Measurements from ENCODE around the gene C16orf90.

The C16orf90 gene

GRCh38 chr16:3461151-3461550 is 34.1 kb downstream of the C16orf90 start:
- no peak for DNase-seq

GRCh38 chr16:3460585-3460984 is 34.7 kb downstream of the C16orf90 start:
- DNase-seq: no peak

- no peak for DNase-seq
Measured at GRCh38 chr16:3460121-3460520, 35.2 kb downstream of the C16orf90 start.

GRCh38 chr16:3459401-3460090 is 35.7 kb downstream of the C16orf90 start:
- no peak for DNase-seq

GRCh38 chr16:3458852-3459361 is 36.4 kb downstream of the C16orf90 start:
- DNase-seq: no peak

- peak; percentile 50 for DNase-seq
Measured at GRCh38 chr16:3458278-3458851, 36.9 kb downstream of the C16orf90 start.

GRCh38 chr16:3457434-3458252 is 37.6 kb downstream of the C16orf90 start:
- DNase-seq: peak; percentile 90

GRCh38 chr16:3454631-3455147 is 40.6 kb downstream of the C16orf90 start:
- no peak for DNase-seq

- DNase-seq: no peak
Measured at GRCh38 chr16:3454093-3454492, 41.2 kb downstream of the C16orf90 start.

GRCh38 chr16:3444032-3444388 is 51.3 kb downstream of the C16orf90 start:
- DNase-seq: peak; percentile 64
